DOHH2 (cell line): ENCODE results near the gene PCCA.

Experiments
- H3F3A ChIP-seq: fragments of 200-600 bp; sonication (generic), shearing (Covaris generic); 2 replicates; pipeline ENCODE4 v1.6.0; 2016; ENCODE audit warnings: antibody characterized with exemption, mild to moderate bottlenecking; ENCODE audit not compliant: control insufficient read depth, insufficient read depth
- H3K27ac ChIP-seq: fragments of 200-600 bp; sonication (generic); 2 replicates; pipeline ENCODE4 v1.5.1; 2014; ENCODE audit warnings: low read depth, mild to moderate bottlenecking, low read length, moderate library complexity
- H3K27me3 ChIP-seq: fragments of 200-600 bp; sonication (generic); 2 replicates; pipeline ENCODE4 v1.6.1; 2014; ENCODE audit warnings: mild to moderate bottlenecking, low read length, mixed read lengths; ENCODE audit not compliant: control insufficient read depth
- H3K36me3 ChIP-seq: fragments of 200-600 bp; sonication (generic); 2 replicates; pipeline ENCODE4 v1.6.1; 2014; ENCODE audit warnings: mild to moderate bottlenecking, low read length, moderate library complexity, mixed read lengths; ENCODE audit not compliant: control insufficient read depth
- H3K4me1 ChIP-seq: fragments of 200-600 bp; sonication (generic); 2 replicates; pipeline ENCODE4 v1.6.1; 2014; ENCODE audit warnings: mild to moderate bottlenecking, low read length, mixed read lengths; ENCODE audit not compliant: control insufficient read depth
- H3K4me2 ChIP-seq: fragments of 200-600 bp; sonication (generic); 2 replicates; pipeline ENCODE4 v1.6.0; 2014; ENCODE audit warnings: mild to moderate bottlenecking, low read length, moderate library complexity
- H3K4me3 ChIP-seq: fragments of 200-600 bp; sonication (generic); 2 replicates; pipeline ENCODE4 v1.5.1; 2014; ENCODE audit warnings: mild to moderate bottlenecking, low read length, mixed read lengths
- H3K79me2 ChIP-seq: fragments of 200-600 bp; sonication (generic); 2 replicates; pipeline ENCODE4 v1.6.1; 2014; ENCODE audit warnings: mild to moderate bottlenecking, low read length, mixed read lengths; ENCODE audit not compliant: control insufficient read depth
- H3K9me2 ChIP-seq: fragments of 200-600 bp; sonication (generic); replicated peaks from 2 replicates; pipeline ENCODE4 v1.6.1; 2014; ENCODE audit warnings: mild to moderate bottlenecking, low read length, mixed read lengths; ENCODE audit not compliant: control insufficient read depth
- H3K9me3 ChIP-seq: fragments of 200-600 bp; sonication (generic); 2 replicates; pipeline ENCODE4 v1.6.1; 2014; ENCODE audit warnings: antibody characterized with exemption, low read length, mixed read lengths; ENCODE audit not compliant: control insufficient read depth, insufficient read depth
- H4K20me1 ChIP-seq: fragments of 200-600 bp; sonication (generic); 2 replicates; pipeline ENCODE4 v1.6.0; 2014; ENCODE audit warnings: low read depth, mild to moderate bottlenecking, antibody characterized with exemption, low read length, moderate library complexity; ENCODE audit not compliant: control insufficient read depth, insufficient read depth
- EZH2phosphoT487 ChIP-seq: fragments of 200-600 bp; sonication (generic); IDR thresholded peaks from 2 replicates; pipeline ENCODE4 v1.6.1; 2017; ENCODE audit warnings: borderline replicate concordance, mild to moderate bottlenecking, antibody characterized with exemption, low read length, moderate library complexity, mixed read lengths
- TF ChIP-seq, protein P1 (sequence below): fragments of 200-600 bp; sonication (generic); IDR thresholded peaks from one replicate; pipeline ENCODE4 v1.5.1; 2014; ENCODE audit warnings: antibody characterized with exemption, mild to moderate bottlenecking, low read depth, low read length; ENCODE audit not compliant: poor library complexity, severe bottlenecking

Gene PCCA

DNA sequence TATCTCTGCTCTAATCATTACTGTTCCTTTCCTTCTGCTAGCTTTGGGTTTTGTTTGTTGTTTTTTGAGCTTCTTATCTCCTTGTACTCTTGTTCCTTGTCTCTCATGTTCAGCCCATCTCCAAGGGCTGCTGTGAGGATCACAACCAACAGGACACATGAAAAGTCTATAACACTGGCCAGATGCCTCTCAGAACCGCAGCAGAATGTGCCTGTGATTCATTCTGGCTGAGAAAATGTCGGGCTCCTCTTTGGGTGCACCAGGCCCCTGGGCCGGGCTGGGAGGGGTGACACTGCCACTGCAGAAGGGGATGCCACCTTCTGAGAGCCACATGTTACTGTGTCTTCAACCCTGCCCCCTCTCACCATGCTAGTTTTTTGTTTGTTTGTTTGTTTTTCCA lies 451.7 kb downstream of the PCCA start:
- H3K9me3 ChIP-seq: no peaks in the 10 kb centered on the region
- peaks cover 6% of the 10 kb centered on the region for H3K4me1 ChIP-seq
- no peaks in the 10 kb centered on the region for H3K36me3 ChIP-seq
- H3K27ac ChIP-seq: no peak overlapping the region
- H3K4me3 ChIP-seq: no peak overlapping the region
- no peaks in the 10 kb centered on the region for H3K79me2 ChIP-seq
- no peaks in the 10 kb centered on the region for H3F3A ChIP-seq
- no peaks in the 10 kb centered on the region for H3K27me3 ChIP-seq
- H4K20me1 ChIP-seq: no peaks in the 10 kb centered on the region
- no peak overlapping the region for H3K4me2 ChIP-seq
- no peaks in the 10 kb centered on the region for H3K9me2 ChIP-seq
- TF ChIP-seq, protein P1, sequence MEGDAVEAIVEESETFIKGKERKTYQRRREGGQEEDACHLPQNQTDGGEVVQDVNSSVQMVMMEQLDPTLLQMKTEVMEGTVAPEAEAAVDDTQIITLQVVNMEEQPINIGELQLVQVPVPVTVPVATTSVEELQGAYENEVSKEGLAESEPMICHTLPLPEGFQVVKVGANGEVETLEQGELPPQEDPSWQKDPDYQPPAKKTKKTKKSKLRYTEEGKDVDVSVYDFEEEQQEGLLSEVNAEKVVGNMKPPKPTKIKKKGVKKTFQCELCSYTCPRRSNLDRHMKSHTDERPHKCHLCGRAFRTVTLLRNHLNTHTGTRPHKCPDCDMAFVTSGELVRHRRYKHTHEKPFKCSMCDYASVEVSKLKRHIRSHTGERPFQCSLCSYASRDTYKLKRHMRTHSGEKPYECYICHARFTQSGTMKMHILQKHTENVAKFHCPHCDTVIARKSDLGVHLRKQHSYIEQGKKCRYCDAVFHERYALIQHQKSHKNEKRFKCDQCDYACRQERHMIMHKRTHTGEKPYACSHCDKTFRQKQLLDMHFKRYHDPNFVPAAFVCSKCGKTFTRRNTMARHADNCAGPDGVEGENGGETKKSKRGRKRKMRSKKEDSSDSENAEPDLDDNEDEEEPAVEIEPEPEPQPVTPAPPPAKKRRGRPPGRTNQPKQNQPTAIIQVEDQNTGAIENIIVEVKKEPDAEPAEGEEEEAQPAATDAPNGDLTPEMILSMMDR: no peak
- TF ChIP-seq EZH2phosphoT487: no peak

DNA sequence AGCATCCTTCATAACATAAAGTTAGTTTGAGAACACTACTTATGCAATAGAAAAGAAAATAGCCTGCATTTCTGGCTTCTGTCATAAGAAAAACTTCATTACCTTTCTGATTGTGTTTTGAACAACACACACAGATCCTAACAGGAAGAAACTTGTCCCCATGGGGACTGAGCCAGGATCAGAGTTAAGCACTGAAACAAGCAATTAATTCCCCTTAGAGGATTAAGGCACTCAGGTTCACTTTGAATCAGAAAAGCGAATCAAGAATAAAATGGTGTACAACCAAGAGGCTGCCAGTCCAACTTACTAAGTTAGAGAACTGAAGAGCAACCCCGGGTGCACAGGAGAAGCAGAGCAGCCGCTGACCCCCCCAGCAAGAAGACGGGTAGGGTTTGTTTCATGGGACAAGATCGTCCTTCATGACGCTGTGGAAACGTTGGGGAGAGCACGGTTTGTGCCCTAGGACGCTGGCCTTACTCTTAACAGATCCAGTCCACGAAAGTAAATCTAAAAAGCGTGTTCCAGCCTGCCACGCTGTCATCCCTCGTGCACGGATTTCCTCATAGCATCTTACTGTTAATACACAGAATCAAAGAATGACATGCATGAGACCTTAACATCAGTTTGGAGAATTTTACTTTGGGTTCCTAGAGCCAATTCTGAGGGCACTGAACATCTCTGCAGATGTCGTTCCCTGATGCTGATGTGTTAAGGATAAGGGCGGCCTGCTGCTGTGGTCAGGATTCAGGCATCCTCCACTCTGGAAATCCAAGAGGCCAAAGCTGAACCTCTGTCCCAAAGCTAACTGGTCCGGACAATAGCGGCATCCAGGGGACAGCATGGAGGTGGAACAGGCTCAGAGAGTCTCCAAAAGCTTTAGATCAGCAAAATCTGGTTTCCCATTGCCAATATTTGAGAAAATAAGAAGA lies 453.3 kb downstream of the PCCA start:
- no peaks in the 10 kb centered on the region for H3F3A ChIP-seq
- no peaks in the 10 kb centered on the region for H4K20me1 ChIP-seq
- no peak for TF ChIP-seq EZH2phosphoT487
- TF ChIP-seq, protein P1: no peak
- peaks cover 6% of the 10 kb centered on the region for H3K4me1 ChIP-seq
- no peaks in the 10 kb centered on the region for H3K36me3 ChIP-seq
- no peaks in the 10 kb centered on the region for H3K79me2 ChIP-seq
- peak overlapping the region; percentile 23; the same call in 1 of the 2 replicates for H3K4me2 ChIP-seq
- no peak overlapping the region for H3K4me3 ChIP-seq
- H3K27me3 ChIP-seq: no peaks in the 10 kb centered on the region
- no peak overlapping the region for H3K27ac ChIP-seq
- no peaks in the 10 kb centered on the region for H3K9me2 ChIP-seq
- no peaks in the 10 kb centered on the region for H3K9me3 ChIP-seq

DNA sequence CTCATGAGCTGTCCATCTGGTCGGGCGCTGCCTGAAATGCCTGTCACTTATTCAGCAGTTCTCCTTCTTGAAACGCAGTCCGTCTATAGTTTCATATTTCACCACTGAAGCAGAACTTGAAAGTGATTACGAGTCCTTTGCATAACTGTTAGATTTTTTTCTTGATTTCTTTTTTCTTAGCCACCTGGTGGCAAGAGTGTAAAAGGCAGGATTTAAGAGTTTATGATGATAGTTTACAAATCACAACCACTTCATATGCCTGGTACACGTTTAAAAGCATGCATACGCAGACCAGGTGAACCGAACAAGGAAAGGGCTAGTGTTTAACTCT lies 453.9 kb downstream of the PCCA start:
- no peaks in the 10 kb centered on the region for H3K79me2 ChIP-seq
- no peaks in the 10 kb centered on the region for H3K36me3 ChIP-seq
- H3K4me2 ChIP-seq: peak overlapping the region; percentile 23; the same call in 1 of the 2 replicates
- no peaks in the 10 kb centered on the region for H3K9me2 ChIP-seq
- no peaks in the 10 kb centered on the region for H3F3A ChIP-seq
- no peaks in the 10 kb centered on the region for H3K9me3 ChIP-seq
- no peaks in the 10 kb centered on the region for H4K20me1 ChIP-seq
- TF ChIP-seq EZH2phosphoT487: no peak
- TF ChIP-seq, protein P1: peak; percentile 55
- H3K4me1 ChIP-seq: peaks cover 6% of the 10 kb centered on the region
- no peak overlapping the region for H3K27ac ChIP-seq
- no peaks in the 10 kb centered on the region for H3K27me3 ChIP-seq
- H3K4me3 ChIP-seq: no peak overlapping the region
